HG03432 (cell line): ENCODE results near the gene FREY1.
"Not testable (repeated sequence)": the region's sequence is repeated elsewhere in the genome, so short reads cannot be mapped to it uniquely, and the experiment has no call there.

Source experiments
- ATAC-seq: cut with Tn5 transposase; IDR thresholded peaks from one replicate; pipeline ENCODE4 v1.9.1; 2021; ENCODE audit warnings: mild to moderate bottlenecking, moderate library complexity; ENCODE audit not compliant: unreplicated experiment

The FREY1 gene

GRCh38 chr11:45917623-45918330, 10.7 kb upstream of the FREY1 start, which contains the start of gene PEX16:
Gene PEX16 (minus strand): TSS chr11:45917877. CDS start chr11:45917811, 66 bp downstream.
- peak; percentile 90 for ATAC-seq

GRCh38 chr11:45917286-45917622, 10.2 kb upstream of the FREY1 start:
- ATAC-seq, result peak; percentile 1

- ATAC-seq, result no peak
These were observed 8.4 kb upstream of the FREY1 start for GRCh38 chr11:45915446-45915845.

GRCh38 chr11:45913942-45914635, 7.0 kb upstream of the FREY1 start:
- ATAC-seq, result no peak

GRCh38 chr11:45913514-45913913, 6.4 kb upstream of the FREY1 start:
- no peak for ATAC-seq

- ATAC-seq, result no peak
These were observed 3.6 kb upstream of the FREY1 start for GRCh38 chr11:45910623-45911022.

- no peak for ATAC-seq
These were observed 2.8 kb upstream of the FREY1 start for GRCh38 chr11:45909594-45910475.

- ATAC-seq, result no peak
These were observed 870 bp upstream of the FREY1 start for GRCh38 chr11:45907911-45908370.

- ATAC-seq, result no peak
These were observed 882 bp downstream of the FREY1 start for GRCh38 chr11:45906096-45906682.

- not testable (repeated sequence) for ATAC-seq
These were observed 1.5 kb downstream of the FREY1 start for GRCh38 chr11:45905576-45905975.

GRCh38 chr11:45905095-45905494, 2.0 kb downstream of the FREY1 start:
- no peak for ATAC-seq

GRCh38 chr11:45904309-45904915, 2.7 kb downstream of the FREY1 start:
- ATAC-seq, result no peak

- no peak for ATAC-seq
These were observed 4.4 kb downstream of the FREY1 start for GRCh38 chr11:45902452-45903380.

- no peak for ATAC-seq
These were observed 5.4 kb downstream of the FREY1 start for GRCh38 chr11:45901626-45902025.

- no peak for ATAC-seq
These were observed 6.0 kb downstream of the FREY1 start for GRCh38 chr11:45900916-45901617.

- not testable (repeated sequence) for ATAC-seq
These were observed 6.8 kb downstream of the FREY1 start for GRCh38 chr11:45900175-45900800.

GRCh38 chr11:45899448-45900174, 7.5 kb downstream of the FREY1 start:
- ATAC-seq, result peak; percentile 68

- ATAC-seq, result no peak
These were observed 8.0 kb downstream of the FREY1 start for GRCh38 chr11:45899086-45899447.
